Tibial artery (tissue), 4 donors: ENCODE data around the gene GPR108.

Experiments used
- DNase-seq, 2 donors: peaks; one replicate each; pipeline ENCODE4 v3.0.0-alpha.2; 2019
- H3K27ac ChIP-seq, 2 donors: fragments of 200-600 bp; sonication (generic) in 1 of 2; 1 replicate in 1 of 2; 2 replicates in 1 of 2; pipeline ENCODE4 v1.5.1; 2018 to 2019; ENCODE audit warnings: mild to moderate bottlenecking in 1 of 2
- H3K27me3 ChIP-seq, 2 donors: fragments of 200-600 bp; sonication (generic) in 1 of 2; one replicate each; pipeline versions ENCODE4 v1.5.1 to v1.6.0; 2016 to 2019
- H3K36me3 ChIP-seq, 3 donors: fragments of 200-600 bp; sonication (generic) in 2 of 3; one replicate each; pipeline ENCODE4 v1.5.1; 2016 to 2019; ENCODE audit warnings: mild to moderate bottlenecking in 2 of 3
- H3K4me1 ChIP-seq, 4 donors: fragments of 200-600 bp; sonication (generic) in 2 of 4; 1 replicate in 3 of 4; 2 replicates in 1 of 4; pipeline ENCODE4 v1.5.1; 2016 to 2019
- H3K4me3 ChIP-seq, 2 donors: fragments of 200-600 bp; sonication (generic) in 1 of 2; 1 replicate in 1 of 2; 2 replicates in 1 of 2; pipeline ENCODE4 v1.5.1; 2018 to 2019; ENCODE audit warnings: mild to moderate bottlenecking in 2 of 2
- H3K9me3 ChIP-seq, 3 donors: fragments of 200-600 bp; sonication (generic) in 1 of 3; one replicate each; pipeline ENCODE4 v1.5.1; 2016 to 2019
- intact Hi-C: fragments of 100-400 bp; cut with DNase I; formaldehyde crosslinking; loops from one replicate; pipeline ENCODE4 v1.15.0; 2023; ENCODE audit warnings: low total_unique reads
- TF ChIP-seq, protein P1 (sequence below), 2 experiments: fragments of 200-600 bp in 1 of 2; fragments of 450-650 bp in 1 of 2; IDR thresholded peaks; one replicate each; pipeline ENCODE4 v1.5.1; 2017 to 2019; ENCODE audit warnings: antibody characterized with exemption in 2 of 2, mild to moderate bottlenecking in 1 of 2, moderate library complexity in 1 of 2

Gene GPR108

DNA sequence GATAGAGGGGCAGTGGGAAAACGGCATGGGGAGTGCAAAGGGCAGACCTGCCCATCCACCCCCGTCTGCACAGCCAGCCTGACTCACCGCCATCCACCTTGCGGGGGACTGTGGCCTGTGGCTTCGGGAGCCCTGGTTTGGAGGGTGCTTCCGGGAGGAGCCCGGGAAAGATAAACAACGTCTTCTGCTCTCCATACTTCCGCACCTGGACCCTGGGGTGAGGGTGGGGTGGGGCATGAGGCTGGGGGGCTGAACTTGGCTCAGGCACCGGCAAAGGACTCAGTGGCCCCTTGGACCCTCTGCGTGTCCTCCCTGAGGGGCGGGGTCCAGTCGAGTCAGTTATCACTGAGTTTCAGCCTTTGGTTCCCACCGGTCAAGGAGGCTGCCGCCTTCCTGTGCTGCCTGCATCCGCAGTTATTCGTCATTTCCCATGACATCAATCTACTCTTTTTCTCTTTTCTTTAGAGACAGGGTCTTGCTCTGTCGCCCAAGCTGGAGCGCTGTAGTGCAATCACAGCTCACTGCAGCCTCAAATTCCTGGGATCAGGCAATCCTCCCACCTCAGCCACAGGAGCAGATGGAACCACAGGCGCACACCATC lies 3.2 kb downstream of the GPR108 start:
- H3K9me3 ChIP-seq: no peaks in the 10 kb centered on the region
- H3K4me3 ChIP-seq: no peak overlapping the region
- intact Hi-C loops: loop anchor here (10.0 kb wide), 2 partner anchors 131 to 359 kb away; partner anchors contain the start of genes ALKBH7 and PSPN
- no peak overlapping the region for H3K27ac ChIP-seq
- no peak for DNase-seq
- H3K4me1 ChIP-seq: peaks cover 0 to 29% (median 23%) of the 10 kb centered on the region in 4 donors
- TF ChIP-seq, protein P1, sequence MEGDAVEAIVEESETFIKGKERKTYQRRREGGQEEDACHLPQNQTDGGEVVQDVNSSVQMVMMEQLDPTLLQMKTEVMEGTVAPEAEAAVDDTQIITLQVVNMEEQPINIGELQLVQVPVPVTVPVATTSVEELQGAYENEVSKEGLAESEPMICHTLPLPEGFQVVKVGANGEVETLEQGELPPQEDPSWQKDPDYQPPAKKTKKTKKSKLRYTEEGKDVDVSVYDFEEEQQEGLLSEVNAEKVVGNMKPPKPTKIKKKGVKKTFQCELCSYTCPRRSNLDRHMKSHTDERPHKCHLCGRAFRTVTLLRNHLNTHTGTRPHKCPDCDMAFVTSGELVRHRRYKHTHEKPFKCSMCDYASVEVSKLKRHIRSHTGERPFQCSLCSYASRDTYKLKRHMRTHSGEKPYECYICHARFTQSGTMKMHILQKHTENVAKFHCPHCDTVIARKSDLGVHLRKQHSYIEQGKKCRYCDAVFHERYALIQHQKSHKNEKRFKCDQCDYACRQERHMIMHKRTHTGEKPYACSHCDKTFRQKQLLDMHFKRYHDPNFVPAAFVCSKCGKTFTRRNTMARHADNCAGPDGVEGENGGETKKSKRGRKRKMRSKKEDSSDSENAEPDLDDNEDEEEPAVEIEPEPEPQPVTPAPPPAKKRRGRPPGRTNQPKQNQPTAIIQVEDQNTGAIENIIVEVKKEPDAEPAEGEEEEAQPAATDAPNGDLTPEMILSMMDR (IDR thresholded peaks at IDR 0.05): no peak
- no peaks in the 10 kb centered on the region for H3K27me3 ChIP-seq
- H3K36me3 ChIP-seq: peaks cover 14 to 49% (median 35%) of the 10 kb centered on the region in 3 donors

DNA sequence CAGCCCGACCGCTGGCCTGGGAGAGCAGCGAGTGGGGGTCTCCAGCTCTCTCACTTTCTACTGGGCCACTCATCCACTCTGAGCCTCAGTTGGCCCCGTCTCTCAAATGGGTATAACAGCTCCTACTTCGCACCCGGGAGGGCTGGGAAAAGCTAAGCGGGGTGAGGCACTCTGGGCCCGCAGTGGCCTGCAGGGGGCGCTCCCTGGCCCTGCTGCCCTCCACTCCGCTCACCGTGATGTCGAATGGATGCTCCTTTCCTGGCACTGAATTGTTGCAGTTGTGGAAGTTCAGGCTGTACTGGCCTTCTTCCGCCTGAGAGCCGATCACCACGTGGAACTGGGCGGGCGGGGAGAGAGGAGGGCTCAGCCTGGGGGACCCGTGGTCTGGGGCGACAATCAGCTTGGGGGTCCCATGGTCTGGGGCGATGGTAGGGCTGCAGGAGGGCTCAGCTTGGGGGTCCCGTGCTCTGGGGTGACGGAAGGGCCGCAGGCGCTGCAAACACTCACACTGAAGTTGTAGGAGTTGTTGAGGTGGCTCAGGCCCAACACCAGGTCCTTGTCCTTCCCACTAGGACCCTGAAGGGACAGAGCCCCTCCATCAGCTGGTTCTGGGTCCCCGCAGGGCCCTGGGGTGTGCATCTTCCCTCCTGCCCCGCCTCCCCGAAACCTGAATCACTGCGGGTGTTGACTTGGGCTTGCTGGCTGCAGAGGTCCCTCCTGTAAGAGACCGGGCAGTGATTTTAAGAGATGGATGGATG lies 3.9 kb downstream of the GPR108 start:
- no peak for DNase-seq
- Histone ChIP-seq H3K27ac (no peak overlapping the region), H3K36me3 (peaks cover 14 to 49% (median 35%) of the 10 kb centered on the region in 3 donors), H3K9me3 (no peaks in the 10 kb centered on the region), H3K4me3 (no peak overlapping the region), H3K4me1 (peaks cover 0 to 22% (median 16%) of the 10 kb centered on the region in 4 donors), H3K27me3 (no peaks in the 10 kb centered on the region)
- TF ChIP-seq, protein P1 (IDR thresholded peaks at IDR 0.05): no peak
- intact Hi-C loops: loop anchor here (10.0 kb wide), 2 partner anchors 131 to 359 kb away; partner anchors contain the start of genes ALKBH7 and PSPN

DNA sequence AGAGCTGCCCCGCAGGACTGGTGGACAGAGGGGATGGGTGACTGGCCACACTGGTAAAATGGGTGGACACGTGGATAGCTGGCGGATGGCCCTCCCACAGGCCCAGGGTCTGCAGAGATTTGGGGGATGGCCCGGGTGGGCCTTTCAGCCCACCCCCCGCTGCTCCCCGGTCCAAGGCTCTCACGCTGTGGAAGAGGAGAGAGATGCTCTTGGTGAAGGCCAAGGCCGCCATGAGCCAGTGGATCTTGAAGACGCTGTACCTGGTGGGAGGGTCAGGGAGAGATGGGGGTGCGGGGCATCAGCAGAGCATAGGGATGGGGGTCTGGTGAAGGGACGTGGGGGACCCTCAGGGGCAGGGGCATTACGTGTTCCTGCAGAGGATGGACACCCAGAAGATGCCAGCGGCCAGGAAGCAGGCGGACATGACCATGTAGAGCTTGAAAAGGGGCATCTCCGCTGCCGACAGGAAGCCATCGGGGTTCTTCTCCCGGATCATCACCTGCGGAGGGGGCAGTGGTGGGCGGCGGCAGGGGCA lies 4.5 kb downstream of the GPR108 start:
- TF ChIP-seq, protein P1 (IDR thresholded peaks at IDR 0.05): no peak
- H3K9me3 ChIP-seq: no peaks in the 10 kb centered on the region
- DNase-seq: no peak
- H3K4me1 ChIP-seq: peaks cover 0 to 16% (median 10%) of the 10 kb centered on the region in 4 donors
- no peak overlapping the region for H3K27ac ChIP-seq
- H3K36me3 ChIP-seq: peaks cover 14 to 49% (median 35%) of the 10 kb centered on the region in 3 donors
- intact Hi-C loops: loop anchor here (10.0 kb wide), 2 partner anchors 132 to 358 kb away; partner anchors contain the start of genes ALKBH7 and PSPN
- no peaks in the 10 kb centered on the region for H3K27me3 ChIP-seq
- no peak overlapping the region for H3K4me3 ChIP-seq

DNA sequence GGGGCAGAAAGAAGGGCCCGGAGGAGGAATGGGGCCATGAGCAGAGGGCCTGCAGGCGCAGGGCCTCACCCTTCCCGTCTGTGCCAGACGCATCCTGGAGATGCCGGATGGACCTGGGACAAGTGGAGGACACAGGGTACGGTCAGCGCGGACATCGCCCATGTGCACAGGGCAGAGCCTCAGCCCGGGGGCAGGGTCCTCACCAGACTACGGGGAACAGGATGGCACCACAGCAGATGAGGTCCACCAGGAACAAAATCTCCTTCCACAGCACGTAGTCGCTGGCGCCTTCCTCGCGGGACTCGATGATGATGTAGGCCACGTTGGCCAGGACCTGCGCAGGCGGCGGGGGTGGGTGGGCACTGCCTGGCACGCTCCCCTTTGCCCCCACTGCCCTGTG lies 5.6 kb downstream of the GPR108 start:
- TF ChIP-seq, protein P1 (IDR thresholded peaks at IDR 0.05): no peak
- intact Hi-C loops: loop anchor here (10.0 kb wide), 2 partner anchors 133 to 357 kb away; partner anchors contain the start of genes ALKBH7 and PSPN
- no peak for DNase-seq
- H3K4me1 ChIP-seq: peaks cover 0 to 14% (median 9%) of the 10 kb centered on the region in 4 donors
- no peak overlapping the region for H3K27ac ChIP-seq
- no peak overlapping the region for H3K4me3 ChIP-seq
- no peaks in the 10 kb centered on the region for H3K27me3 ChIP-seq
- peaks cover 14 to 49% (median 35%) of the 10 kb centered on the region in 3 donors for H3K36me3 ChIP-seq
- no peaks in the 10 kb centered on the region for H3K9me3 ChIP-seq

DNA sequence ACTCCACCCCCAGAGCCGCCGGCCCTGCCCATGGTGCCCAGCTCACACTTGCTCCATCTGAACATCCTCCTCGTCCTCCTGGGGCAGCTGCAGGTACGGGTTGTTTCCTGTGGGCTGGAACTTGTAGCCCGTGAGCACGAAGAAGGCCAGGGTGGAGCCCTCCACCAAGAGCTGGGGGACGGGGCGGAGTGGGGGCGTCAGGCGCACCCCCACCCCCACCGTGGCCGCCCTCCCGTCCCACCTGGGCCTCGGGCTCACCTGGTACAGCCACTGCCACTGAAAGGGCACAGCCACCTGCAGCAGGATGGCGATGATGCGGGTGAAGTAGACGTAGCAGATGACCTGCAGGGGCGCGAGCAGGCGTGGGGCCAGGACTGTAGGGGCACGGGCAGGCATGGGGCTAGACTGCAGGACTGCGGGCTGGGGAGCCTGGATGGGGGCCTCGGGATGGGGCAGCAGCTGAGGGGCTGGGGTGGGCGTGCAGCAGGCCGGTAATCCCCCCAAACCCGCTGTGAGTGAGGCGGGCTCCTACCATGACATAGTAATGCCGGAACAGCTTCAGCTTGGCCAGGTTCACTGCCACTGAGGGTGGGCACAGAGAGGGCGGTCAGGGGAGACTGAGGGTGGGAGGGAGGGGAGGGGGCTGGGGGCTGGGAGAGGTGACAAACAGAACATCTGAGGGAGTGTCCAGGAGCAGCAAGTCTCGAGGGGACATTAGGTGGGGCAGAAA lies 6.3 kb downstream of the GPR108 start:
- intact Hi-C loops: loop anchor here (10.0 kb wide), 2 partner anchors 134 to 356 kb away; partner anchors contain the start of genes ALKBH7 and PSPN
- H3K4me3 ChIP-seq: no peak overlapping the region
- H3K27me3 ChIP-seq: no peaks in the 10 kb centered on the region
- no peaks in the 10 kb centered on the region for H3K9me3 ChIP-seq
- DNase-seq: no peak
- no peak overlapping the region for H3K27ac ChIP-seq
- TF ChIP-seq, protein P1 (IDR thresholded peaks at IDR 0.05): no peak
- peaks cover 0 to 9% (median 7%) of the 10 kb centered on the region in 4 donors for H3K4me1 ChIP-seq
- H3K36me3 ChIP-seq: peaks cover 14 to 49% (median 35%) of the 10 kb centered on the region in 3 donors
